D721Med (cell line): Measurements from ENCODE around the gene DNAJC16.

Experiments
- DNase-seq: peaks from one replicate; pipeline ENCODE4 v3.0.0; 2011; ENCODE audit warnings: low spot score; ENCODE audit not compliant: insufficient read length
- FAIRE-seq: peaks from 2 replicates; lab custom pipeline; 2011; peaks lifted over from hg19 to GRCh38; lab: Jason Lieb, UNC
- TF ChIP-seq, protein P1 (sequence below): IDR thresholded peaks from 2 replicates; pipeline ENCODE4 v1.5.1; 2012; ENCODE audit warnings: mild to moderate bottlenecking, control low read depth; ENCODE audit not compliant: insufficient read depth; ENCODE audit errors: missing control alignments

DNAJC16 gene

DNA sequence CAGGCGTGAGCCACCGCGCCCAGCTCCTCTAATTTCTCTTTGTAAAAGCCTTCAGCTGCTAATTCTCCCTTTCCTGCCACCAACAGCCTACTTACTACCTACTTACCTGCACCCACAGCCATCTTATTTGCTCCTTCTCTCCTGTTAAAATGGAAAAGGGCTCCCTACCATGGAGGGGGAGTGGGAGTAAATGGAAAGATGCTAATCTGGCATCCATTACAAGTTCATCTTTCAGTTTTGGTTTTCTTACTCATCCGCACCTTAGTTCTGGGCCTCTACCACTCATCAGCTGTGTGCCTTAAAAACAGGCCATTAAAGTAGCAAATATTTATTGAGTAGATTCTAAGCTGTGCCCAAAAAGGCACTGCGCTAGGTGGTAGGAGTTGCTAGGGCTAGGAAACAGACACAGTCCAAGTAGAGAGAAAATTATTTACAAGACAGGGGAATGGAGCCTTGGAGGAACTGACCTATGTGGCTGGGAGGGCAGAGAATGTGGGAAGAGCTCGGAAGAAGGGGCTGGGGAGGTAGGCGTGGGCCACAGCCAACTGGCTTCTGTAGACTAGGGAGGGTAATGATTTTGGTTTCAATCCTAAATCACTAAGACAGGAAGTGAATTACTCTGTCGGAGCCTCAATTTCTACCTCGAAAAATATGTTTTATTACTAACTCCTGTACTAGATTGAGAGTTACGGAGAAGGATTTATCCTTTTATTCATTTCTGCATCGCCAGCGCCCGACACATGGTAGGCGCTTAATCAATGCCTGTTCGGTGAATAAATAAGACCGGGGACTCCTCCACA is 89.9 kb downstream of the DNAJC16 start:
- DNase-seq (no peak), FAIRE-seq (no peak)
- TF ChIP-seq, protein P1, sequence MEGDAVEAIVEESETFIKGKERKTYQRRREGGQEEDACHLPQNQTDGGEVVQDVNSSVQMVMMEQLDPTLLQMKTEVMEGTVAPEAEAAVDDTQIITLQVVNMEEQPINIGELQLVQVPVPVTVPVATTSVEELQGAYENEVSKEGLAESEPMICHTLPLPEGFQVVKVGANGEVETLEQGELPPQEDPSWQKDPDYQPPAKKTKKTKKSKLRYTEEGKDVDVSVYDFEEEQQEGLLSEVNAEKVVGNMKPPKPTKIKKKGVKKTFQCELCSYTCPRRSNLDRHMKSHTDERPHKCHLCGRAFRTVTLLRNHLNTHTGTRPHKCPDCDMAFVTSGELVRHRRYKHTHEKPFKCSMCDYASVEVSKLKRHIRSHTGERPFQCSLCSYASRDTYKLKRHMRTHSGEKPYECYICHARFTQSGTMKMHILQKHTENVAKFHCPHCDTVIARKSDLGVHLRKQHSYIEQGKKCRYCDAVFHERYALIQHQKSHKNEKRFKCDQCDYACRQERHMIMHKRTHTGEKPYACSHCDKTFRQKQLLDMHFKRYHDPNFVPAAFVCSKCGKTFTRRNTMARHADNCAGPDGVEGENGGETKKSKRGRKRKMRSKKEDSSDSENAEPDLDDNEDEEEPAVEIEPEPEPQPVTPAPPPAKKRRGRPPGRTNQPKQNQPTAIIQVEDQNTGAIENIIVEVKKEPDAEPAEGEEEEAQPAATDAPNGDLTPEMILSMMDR = no peak

DNA sequence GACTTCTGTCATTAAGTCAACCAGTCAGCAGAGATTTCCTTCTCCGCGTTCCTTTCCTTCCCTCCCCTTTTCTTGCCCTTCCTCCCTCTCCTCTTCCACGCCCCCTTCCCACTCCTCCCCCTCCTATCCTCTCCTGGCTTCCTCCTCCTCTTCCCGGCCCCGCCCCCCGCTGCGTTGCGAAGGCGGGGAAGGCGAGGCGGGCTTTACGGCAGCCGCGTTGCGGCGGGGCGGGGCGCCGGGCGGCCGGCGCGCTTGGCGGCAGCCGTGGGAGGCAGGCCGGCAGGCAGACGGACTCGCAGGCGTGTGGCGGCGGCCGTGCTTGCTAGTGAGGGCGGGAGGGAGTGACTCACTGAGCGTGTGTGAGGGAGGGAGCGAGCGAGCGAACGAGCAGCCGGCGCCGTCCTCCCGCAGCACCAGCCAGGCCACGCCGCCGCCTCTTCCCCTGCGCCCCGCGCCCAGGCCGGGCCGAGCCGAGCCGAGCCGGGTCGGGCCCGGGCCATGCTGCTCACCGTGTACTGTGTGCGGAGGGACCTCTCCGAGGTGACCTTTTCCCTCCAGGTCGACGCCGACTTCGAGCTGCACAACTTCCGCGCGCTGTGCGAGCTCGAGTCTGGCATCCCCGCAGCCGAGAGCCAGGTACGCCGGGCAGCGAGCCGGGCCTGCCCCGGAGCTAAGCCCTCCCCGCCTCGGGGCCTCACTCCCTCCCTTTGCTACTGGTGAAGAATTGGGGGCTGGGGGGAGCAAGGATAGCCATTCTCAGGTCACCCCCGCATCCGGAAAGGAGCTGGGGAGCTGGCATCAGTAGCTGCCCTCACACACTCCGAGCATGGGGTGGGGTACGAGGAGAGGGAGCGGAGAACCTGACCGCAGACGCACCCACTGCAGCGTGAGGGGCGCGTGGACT is 90.8 kb downstream of the DNAJC16 start, which contains the start of gene DDI2:
TSS of gene DDI2 (plus strand) at position 286 of the 904 bp plus-strand sequence. CDS start at position 499, 213 bp downstream.
- TF ChIP-seq, protein P1 = no peak
- FAIRE-seq (no peak), DNase-seq (no peak)

DNA sequence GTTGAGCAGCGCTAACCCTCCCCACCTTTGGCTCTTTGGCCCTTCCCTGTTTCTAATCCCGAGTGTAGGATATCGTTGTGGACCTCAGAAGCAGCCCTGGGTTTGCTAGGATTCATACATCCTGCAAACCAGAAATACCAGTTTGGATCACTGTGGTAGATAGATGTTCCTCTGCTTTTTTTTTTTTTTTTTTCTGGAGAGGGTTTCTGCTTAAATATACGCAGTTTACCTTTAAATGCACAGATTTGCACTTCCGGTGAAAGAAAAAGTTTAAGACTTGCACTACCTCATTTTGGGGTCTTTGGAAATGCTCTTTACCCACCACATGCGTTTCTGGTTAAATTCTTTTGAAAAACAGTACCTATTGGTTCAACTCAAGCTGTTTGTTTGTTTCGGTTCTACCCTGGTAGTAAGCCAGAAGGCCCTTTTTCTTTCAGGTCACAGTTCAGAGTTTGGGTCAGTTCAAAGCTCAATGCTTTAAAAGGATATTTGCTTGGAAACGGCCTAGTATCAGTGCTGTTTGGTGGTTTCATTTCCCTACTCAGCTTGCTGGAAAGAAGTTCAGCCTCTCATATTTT is 91.5 kb downstream of the DNAJC16 start:
- DNase-seq (no peak), FAIRE-seq (no peak)
- TF ChIP-seq, protein P1 = no peak

DNA sequence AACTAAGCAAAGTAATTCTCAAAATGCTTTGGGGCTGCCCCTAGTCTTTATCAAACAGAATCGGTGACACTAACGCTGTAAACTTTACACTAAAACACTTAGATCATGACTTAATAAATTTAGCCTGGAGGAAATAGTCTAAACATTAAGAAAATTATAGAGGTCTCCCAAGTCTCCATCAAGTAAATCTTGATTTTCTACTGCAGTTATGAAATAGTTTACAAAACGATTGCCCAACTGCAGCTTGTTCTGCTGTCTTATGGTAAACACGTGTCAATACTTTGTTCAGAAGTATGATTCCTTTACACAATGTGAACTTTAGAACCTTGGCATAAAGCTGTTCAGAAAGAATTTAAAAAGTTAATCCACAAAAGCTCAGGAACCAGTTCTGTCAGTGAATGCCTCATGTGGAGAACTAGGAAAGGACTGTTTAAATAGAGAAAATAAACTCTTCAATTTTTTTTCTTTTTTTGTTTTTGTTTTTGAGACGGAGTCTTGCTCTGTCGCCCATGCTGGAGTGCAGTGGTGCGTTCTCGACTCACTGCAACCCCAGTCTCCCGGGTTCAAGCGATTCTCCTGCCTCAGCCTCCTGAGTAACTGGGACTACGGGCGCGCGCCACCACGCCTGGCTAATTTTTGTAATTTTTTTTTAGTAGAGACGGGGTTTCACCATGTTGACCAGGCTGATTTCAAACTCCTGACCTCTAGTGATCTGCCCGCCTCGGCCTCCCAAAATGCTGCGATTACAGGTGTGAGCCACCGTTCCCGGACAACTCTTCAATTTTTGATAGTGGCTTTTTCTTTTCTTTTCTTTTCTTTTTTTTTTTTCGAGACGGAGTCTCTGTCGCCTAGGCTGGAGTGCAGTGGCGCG is 92.2 kb downstream of the DNAJC16 start:
- DNase-seq (no peak), FAIRE-seq (no peak)
- TF ChIP-seq, protein P1 = no peak

DNA sequence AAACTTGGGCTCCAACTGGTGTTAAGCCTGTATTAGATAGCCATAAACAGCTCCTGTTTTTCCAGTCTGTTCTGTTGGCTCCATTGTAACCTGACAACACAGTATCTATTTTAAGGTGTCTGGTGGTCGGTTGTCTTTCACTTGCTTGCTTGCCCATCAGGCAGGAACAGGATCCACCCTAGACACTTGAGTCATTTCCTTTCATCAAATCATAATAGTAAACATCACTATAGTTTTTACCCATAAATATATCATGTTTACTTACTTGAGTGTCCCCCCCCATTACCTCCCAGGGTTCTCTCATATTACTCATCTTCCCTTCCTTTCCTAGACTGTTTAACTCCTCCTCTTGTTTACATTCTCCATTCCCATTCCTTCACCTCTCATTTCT is 93.5 kb downstream of the DNAJC16 start:
- FAIRE-seq (no peak), DNase-seq (no peak)
- TF ChIP-seq, protein P1 = no peak

DNA sequence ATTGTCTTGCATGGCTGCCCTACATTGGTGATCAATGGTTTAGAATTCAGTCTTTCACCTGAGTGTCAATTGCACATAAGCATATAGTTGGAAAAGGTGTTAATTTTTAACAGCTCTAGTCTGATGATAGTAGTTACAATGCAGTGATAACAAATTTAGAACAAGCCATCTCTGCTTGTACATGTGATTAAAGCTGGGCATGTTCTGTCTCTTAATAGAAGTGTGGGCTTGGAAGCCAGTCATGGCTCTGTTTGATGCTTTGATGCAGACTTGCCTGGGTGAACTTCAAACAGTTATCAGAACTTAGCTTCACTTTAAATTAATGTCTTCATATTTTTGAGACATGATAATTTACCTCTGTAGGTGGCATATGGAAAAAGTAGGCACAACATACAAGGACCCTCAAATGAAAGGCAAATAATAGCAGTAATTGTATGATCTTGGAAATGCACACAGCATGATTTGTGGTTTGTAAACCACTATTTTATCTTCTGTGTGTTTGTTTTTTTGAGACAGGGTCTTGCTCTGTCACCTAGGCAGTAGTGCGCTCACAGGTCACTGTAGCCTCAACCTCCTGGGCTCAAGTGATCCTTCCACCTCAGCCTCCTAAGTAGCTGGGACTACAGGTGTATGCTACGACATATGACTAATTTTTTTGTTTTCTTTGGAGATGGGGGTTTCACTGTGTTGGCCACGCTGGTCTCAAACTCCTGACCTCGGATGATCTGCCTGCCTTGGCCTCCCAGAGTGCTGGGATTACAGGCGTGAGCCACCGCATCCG is 94.4 kb downstream of the DNAJC16 start:
- TF ChIP-seq, protein P1 = no peak
- no peak for FAIRE-seq
- no peak for DNase-seq
